GM13976 (cell line): ENCODE measurements around the gene IQGAP3.
"Not testable (repeated sequence)": the region's sequence is repeated elsewhere in the genome, so short reads cannot be mapped to it uniquely, and the experiment has no call there.

ENCODE experiments used
- DNase-seq: peaks from one replicate; pipeline ENCODE4 v3.0.0; 2012; ENCODE audit warnings: low spot score
- CTCF ChIP-seq: IDR thresholded peaks from 2 replicates; pipeline ENCODE4 v1.5.1; 2012; ENCODE audit warnings: borderline replicate concordance, mild to moderate bottlenecking; ENCODE audit not compliant: insufficient read depth; ENCODE audit errors: extremely low read depth, missing control alignments, control extremely low read depth
- in situ Hi-C: fragments of 300-500 bp; cut with MboI; formaldehyde crosslinking; loops from one replicate; pipeline ENCODE4 v1.12.0; 2022; ENCODE audit warnings: low sequenced_read_pairs, mixed read lengths, inconsistent platforms; ENCODE audit not compliant: unreplicated experiment

Gene IQGAP3

DNA sequence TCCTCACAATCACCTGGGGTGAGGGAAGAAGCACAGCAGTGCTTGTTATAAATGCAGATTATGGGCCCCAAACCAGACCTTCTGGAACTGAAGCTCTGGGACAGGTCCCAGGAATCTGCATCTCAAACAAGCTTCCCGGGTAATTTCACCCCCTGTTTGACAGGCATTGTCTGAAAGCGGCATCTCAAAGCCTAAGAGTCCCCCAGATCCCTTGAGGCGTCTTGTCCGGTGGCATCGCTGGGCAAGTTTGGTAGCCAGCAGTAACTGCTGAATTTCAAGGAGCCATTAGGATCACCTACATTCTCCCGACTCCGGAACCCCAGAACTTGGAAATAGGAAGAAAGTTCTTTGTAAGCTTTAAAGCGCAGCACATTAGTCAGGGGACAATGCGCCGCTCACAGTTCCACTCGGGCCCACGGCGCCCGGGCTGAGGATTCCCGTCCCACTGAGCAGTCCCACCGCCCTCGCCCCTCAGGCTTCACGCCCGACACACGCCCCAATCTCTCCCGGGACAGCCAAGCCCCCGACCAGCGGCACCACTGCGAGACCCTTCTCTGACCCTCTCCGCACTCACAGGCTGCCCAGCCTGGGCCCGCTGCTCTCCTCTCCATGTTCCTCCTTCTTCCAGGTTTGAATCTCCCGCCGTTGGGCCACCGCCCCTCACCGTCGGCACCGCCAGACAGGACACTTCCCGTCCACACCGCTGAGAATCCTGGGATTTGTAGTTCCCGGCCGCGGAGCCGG, at the start of gene IQGAP3:
Gene IQGAP3, minus strand, starts transcription at position 647 of the 744 bp plus-strand sequence. Its CDS starts 36 bp downstream, at position 611.
- TF ChIP-seq CTCF = no peak
- DNase-seq = peak; percentile 95
- in situ Hi-C loops = no loop called here

DNA sequence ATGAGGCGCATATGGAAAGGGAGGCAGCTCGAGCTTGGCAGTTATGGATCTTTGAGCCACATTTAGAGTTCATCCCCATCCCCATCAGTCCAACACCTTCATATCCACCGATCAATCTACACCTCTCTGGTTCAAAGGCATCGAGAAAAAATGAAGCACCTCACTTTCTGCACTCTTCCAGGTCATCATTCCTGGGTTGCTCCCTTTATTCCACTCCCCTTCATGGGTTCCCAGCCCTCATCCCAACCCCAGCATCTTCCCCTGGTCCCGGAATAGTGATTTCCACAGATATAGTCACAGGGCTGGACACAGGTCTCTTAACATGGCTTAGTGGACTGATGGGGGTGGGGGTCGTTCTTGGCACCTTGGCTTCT, 47.2 kb upstream of the IQGAP3 start:
- no peak for TF ChIP-seq CTCF
- DNase-seq = no peak
- in situ Hi-C loops = no loop called here

- in situ Hi-C loops = no loop called here
- DNase-seq = no peak
- peak; percentile 41 for TF ChIP-seq CTCF
Observed at GRCh38 chr1:156618853-156619581, 46.7 kb upstream of the IQGAP3 start, which contains the start of gene HAPLN2. HAPLN2 (plus strand) TSS chr1:156619415; CDS start chr1:156623491, 4,076 bp downstream.

DNA sequence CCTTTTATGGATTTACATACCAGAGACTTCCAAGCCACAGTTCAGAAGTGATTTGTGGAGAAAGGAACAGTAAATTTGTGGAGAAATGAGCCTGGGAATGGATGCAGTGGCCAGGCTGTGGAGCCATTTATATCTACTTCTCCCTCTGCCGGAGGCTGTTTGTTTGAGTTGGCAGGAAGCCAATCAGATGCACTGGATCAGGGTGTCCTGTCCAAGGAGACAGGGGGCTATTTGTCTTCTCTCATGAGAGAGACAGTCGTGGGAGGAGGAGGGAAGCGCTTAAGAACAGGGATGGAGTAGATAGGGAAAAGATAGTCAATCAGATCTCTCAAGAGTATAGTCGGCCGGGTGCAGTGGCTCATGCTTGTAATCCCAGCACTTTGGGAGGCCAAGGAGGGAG, 44.1 kb upstream of the IQGAP3 start:
- in situ Hi-C loops = no loop called here
- DNase-seq = no peak
- TF ChIP-seq CTCF = no peak

GRCh38 chr1:156615946-156616345, 43.6 kb upstream of the IQGAP3 start:
- DNase-seq = no peak
- in situ Hi-C loops = no loop called here
- TF ChIP-seq CTCF = no peak

GRCh38 chr1:156612666-156613065, 40.3 kb upstream of the IQGAP3 start:
- in situ Hi-C loops = no loop called here
- DNase-seq = no peak
- TF ChIP-seq CTCF = no peak

DNA sequence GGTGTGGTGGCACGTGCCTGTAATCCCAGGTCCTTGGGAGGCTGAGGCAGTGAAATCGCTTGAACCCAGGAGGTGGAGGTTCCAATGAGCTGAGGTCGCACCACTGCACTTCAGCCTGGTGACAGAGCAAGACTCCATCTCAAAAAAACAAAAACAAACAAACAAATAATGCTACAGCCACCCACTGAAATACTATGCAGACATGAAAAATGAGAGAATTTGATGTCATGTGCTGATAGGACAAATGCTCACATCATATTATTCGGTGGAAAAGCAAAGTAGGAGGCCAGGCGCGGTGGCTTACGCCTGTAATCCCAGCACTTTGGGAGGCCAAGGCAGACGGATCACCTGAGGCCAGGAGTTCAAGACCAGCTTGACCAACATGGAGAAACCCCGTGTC, 37.7 kb upstream of the IQGAP3 start:
- DNase-seq, in situ Hi-C loops: not testable (repeated sequence)
